WI38 (cell line): Measurements from ENCODE around the gene DENND6A.

Source experiments
- H3K4me3 ChIP-seq: 2 replicates; pipeline ENCODE4 v1.5.1; 2011; ENCODE audit warnings: low read depth, mild to moderate bottlenecking, control low read depth, low read length
- TF ChIP-seq, protein P1 (sequence below): IDR thresholded peaks from 2 replicates; pipeline ENCODE4 v1.5.1; 2012; ENCODE audit warnings: low read depth, mild to moderate bottlenecking, control low read depth, low read length

Gene DENND6A

DNA sequence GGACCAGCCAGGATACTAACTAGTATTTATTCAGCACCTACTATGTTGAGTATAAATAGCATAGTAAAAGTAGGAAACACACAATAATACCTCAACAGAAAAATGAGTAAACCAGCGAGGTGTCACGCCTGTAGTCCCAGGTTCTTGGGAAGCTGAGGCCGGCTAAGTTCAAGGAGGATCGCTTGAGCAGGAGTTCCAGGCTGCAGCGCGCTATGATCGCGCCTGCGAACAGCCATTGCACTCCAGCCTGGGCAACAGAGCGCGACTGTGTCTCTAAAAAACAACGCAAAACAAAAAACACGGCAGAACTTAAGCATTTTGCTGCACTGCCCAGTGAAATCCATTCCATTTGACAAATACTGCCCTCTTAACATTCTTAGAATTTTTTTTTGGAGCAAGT, 1.3 kb upstream of the DENND6A start:
- TF ChIP-seq, protein P1, sequence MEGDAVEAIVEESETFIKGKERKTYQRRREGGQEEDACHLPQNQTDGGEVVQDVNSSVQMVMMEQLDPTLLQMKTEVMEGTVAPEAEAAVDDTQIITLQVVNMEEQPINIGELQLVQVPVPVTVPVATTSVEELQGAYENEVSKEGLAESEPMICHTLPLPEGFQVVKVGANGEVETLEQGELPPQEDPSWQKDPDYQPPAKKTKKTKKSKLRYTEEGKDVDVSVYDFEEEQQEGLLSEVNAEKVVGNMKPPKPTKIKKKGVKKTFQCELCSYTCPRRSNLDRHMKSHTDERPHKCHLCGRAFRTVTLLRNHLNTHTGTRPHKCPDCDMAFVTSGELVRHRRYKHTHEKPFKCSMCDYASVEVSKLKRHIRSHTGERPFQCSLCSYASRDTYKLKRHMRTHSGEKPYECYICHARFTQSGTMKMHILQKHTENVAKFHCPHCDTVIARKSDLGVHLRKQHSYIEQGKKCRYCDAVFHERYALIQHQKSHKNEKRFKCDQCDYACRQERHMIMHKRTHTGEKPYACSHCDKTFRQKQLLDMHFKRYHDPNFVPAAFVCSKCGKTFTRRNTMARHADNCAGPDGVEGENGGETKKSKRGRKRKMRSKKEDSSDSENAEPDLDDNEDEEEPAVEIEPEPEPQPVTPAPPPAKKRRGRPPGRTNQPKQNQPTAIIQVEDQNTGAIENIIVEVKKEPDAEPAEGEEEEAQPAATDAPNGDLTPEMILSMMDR, result no peak
- H3K4me3 ChIP-seq, result no peak overlapping the region

DNA sequence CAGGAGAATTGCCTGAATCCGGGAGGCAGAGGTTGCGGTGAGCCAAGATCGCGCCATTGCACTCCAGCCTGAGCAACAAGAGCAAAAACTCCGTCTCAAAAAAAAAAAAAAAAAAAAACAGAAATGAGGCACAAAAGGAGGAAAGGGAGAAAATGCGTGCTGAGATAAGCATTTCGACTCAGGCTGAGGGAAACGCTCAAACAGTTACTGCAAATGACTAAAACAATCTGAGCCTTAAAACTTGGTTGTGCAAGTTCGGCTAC, 813 bp downstream of the DENND6A start:
- peak overlapping the region; percentile 83 for H3K4me3 ChIP-seq

DNA sequence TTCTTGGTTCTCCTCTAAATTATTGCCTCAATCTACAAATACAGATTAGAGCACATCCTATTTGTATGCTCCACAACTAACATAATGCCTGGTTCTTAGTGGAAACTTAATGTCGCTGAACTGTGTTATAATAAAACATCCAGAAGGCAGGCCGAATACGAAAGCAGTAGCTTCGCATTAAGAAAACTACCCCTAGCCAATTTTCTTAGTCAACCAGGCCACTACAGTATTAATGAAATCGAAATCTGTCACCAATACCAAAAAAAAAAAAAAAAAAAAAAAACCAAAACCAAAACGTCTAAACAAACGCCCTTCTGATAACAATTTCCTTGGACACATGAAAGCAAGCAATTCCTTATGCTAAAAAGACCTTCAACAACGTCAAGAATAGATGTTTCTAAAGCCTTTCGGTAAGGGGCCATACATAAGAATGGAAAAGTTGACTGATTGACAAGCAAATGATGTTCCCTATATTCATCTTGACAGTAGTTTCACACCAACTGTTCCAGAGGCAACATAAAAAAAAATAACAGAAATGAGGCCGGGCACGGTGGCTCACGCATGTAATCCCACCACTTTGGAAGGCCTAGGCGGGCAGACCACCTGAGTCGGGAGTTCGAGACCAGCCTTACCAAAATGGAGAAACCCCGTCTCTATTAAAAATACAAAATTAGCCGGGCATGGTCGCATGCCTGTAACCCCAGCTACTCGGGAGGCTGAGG, 1.3 kb downstream of the DENND6A start:
- H3K4me3 ChIP-seq, result peak overlapping the region; percentile 83
- TF ChIP-seq, protein P1, result no peak

DNA sequence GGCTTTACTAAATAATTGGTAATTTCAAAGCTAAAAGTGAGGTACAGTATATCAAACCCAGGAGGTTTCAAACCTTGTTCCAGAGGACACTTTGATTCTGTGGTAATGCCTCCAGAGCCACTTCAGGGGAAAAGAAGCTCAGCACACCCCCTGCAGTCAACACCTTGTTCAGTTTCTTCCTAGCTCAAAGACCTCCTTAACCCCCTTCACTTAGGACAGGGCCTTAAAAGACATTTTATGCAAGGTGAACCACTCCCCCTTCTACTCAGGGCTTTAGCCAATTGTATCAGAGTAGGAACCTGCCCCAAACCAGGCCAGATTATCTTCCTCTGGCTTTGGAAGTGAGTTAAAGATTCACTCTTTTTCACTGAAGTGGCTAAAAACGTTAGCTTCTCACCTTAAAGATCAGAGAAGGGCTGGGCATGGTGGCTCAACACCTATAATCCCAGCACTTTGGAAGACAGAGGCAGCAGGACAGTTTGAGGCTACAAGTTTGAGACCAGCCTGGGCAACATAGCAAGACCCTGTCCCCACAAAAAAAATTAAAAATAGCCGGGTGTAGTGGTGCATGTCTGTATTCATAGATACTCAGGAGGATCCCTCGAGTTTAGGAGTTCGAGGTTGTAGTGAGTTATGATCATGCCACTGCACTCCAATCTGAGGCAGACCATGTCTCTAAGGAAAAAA, 3.4 kb downstream of the DENND6A start:
- TF ChIP-seq, protein P1, result no peak
- H3K4me3 ChIP-seq, result no peak overlapping the region

DNA sequence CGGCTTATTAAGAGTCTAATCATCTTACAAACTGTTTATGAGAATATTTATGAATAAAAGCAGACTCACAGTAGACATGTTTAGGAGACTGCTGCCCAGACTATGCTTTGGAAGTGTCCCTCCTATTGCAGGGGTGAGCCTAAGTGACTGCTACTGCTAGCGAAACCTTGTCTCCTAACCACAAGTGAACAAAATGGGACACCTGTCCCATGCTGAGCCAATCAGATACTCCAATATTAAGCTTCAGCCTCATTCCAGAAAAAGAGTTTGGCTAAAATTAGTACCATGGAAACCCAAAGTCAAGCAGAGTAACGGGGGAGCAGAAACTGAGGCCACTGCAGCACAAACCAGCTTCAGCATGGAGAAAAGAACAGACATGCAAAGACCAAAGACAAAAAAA, 4.6 kb downstream of the DENND6A start:
- H3K4me3 ChIP-seq, result no peak overlapping the region
- TF ChIP-seq, protein P1, result no peak

DNA sequence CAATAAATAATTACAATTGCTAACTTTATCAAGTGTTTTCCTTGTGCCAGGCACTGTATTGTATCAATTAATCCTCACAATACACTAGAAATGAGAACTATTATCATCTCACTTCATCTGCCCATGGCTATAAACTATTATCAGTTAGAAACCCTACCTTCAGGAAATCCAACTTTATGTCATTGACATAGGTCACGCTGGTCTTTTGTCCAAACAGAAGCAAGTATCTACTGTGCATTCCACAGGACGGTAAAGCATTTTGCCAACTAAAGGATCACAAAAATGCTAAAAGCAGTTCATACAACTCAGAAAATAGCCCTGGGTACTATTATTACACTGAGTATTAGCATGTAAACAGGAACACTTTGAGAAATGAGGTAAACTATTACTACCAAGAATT, 9.6 kb downstream of the DENND6A start:
- TF ChIP-seq, protein P1, result no peak
- no peak overlapping the region for H3K4me3 ChIP-seq

DNA sequence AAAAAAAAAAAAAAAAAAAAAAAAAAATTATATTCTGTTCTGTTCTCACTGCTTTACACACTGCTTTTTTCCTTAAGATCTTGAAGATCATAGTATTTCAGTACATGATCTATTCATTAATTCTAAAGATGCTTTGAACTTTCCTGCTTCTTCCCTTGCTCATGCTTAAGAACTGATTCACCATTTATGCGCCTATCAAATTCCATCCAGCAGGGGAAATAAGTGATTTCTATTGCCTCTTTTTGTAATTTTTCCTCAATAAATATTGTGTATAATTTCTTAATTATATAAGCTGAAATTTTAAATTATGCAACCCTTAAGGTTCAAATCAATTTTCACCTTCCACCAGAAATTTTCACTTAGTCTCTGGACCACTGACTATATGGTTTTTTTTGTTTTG, 10.6 kb downstream of the DENND6A start:
- TF ChIP-seq, protein P1, result peak; percentile 12; the same call in 1 of the 2 replicates
- H3K4me3 ChIP-seq, result no peak overlapping the region
